Hair follicle dermal papilla cell (primary cell): ENCODE data around the gene OR6K3. TPM values are rescaled to one million over a fixed set of nuclear protein-coding genes. Genes with fewer than 3 reads are reported as not detected.

Experiments
- total RNA-seq: library from RNA; depleted of rRNA; stranded (reverse); fragments of >200 nt; gene quantifications from 2 replicates; pipeline ENCODE4 v1.2.3, GENCODE V29; 2012

OR6K3 gene
- not detected in 2 replicates for total RNA-seq

DNA sequence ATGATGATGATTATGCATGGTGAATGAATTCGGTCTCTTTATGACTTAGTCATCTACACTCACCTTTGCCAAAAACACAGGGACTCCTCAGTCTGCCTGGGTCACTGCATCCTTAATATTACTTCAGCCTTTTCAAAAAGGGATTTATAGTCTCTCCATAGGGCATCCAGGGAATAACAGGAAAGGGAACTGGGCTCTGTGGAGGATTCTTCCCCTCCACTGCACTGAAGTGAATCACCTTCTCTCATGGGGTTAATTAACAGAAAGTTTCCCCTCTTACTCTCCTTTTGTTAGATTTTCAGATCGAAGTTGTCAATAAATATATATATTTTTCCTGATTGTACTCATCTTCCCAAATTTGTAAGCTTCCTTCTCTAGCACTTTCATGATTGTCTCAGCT lies at the start of gene OR6K3:
Gene OR6K3, minus strand, starts transcription at position 101 of the 400 bp plus-strand sequence. CDS start 2,605 bp downstream, outside the sequence.

GRCh38 chr1:158754420-158754819 lies 33.9 kb upstream of the OR6K3 start, which contains the start of gene OR6K6:
OR6K6 (plus strand) TSS chr1:158754720; CDS start chr1:158754888, 168 bp downstream.

DNA sequence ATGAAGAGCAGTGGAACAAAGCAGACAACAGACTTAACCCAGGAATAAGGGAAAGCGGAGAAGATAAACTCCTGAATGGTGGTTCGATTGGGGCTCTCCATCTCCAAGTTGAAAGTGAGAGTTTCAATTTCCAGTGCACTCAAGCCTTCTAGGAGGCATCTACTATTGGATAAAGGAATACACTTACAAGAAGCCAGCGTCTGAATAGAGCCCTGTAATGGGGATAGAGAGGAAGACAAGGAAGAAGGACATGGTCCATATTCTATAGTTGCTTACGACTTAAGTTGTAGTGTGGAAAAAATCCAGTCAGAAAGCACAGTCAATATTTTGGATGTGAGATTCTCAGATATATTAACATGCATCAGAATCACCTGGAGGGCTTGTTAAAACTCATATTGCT lies 20.0 kb downstream of the OR6K3 start, which contains the start of gene OR6K2:
Gene OR6K2, minus strand, starts transcription at position 101 of the 400 bp plus-strand sequence. Its CDS starts 0 bp downstream, at position 101.

GRCh38 chr1:158686111-158687009 lies 34.2 kb downstream of the OR6K3 start, which contains the start of gene SPTA1:
SPTA1 (minus strand) TSS chr1:158686715; CDS start chr1:158686517, 198 bp downstream.

Other genes starting within 250 kb of the OR6K3 start
- gene OR10R2, start 248.5 kb downstream of the OR6K3 start, total RNA-seq, result not detected in 2 replicates
- gene OR6Y1, start 166.3 kb downstream of the OR6K3 start, total RNA-seq, result not detected in 2 replicates
- gene OR6P1, start 150.1 kb downstream of the OR6K3 start, total RNA-seq, result not detected in 2 replicates
- gene OR10X1, start 140.8 kb downstream of the OR6K3 start, total RNA-seq, result not detected in 2 replicates
- gene OR10Z1, start 115.5 kb downstream of the OR6K3 start, total RNA-seq, result not detected in 2 replicates
- gene SPTA1, start 34.0 kb downstream of the OR6K3 start, total RNA-seq, result not detected in 2 replicates
- gene OR6K2, start 20.1 kb downstream of the OR6K3 start, total RNA-seq, result not detected in 2 replicates
- not detected in 2 replicates for gene OR6K6, start 34.0 kb upstream of the OR6K3 start, total RNA-seq
- gene OR6N1, start 51.5 kb upstream of the OR6K3 start, total RNA-seq, result not detected in 2 replicates
- not detected in 2 replicates for gene OR6N2, start 60.5 kb upstream of the OR6K3 start, total RNA-seq
- not detected in 2 replicates for gene MNDA, start 110.6 kb upstream of the OR6K3 start, total RNA-seq
- 0.12 TPM in 1 of 2 replicates, not detected in the other for gene PYHIN1, start 210.8 kb upstream of the OR6K3 start, total RNA-seq